Upper lobe of left lung (tissue), 6 donors: Measurements from ENCODE around the gene COBL. TPM values are rescaled to one million over a fixed set of nuclear protein-coding genes. Genes with fewer than 3 reads are reported as not detected.

ENCODE experiments used
- ATAC-seq, 2 donors: fragments of 200-7000 bp; cut with Tn5 transposase; one replicate each; pipeline ENCODE4 v1.9.1; 2022; ENCODE audit warnings: mild to moderate bottlenecking in 2 of 2, moderate library complexity in 2 of 2; ENCODE audit not compliant: low FRiP score in 2 of 2
- DNase-seq, 2 donors: peaks; one replicate each; pipeline ENCODE4 v3.0.0-alpha.2; 2019 to 2020
- H3K27ac ChIP-seq, 4 donors: fragments of 200-600 bp; sonication (generic); one replicate each; pipeline ENCODE4 v1.5.1; 2016 to 2019
- H3K27me3 ChIP-seq, 4 donors: fragments of 200-600 bp; sonication (generic); one replicate each; pipeline ENCODE4 v1.5.1; 2017 to 2019
- H3K36me3 ChIP-seq, 4 donors: fragments of 200-600 bp; sonication (generic); one replicate each; pipeline ENCODE4 v1.5.1; 2016 to 2019
- H3K4me1 ChIP-seq, 4 donors: fragments of 200-600 bp; sonication (generic); one replicate each; pipeline ENCODE4 v1.5.1; 2018 to 2019
- H3K4me3 ChIP-seq, 4 donors: fragments of 200-600 bp; sonication (generic); one replicate each; pipeline ENCODE4 v1.5.1; 2017 to 2019; ENCODE audit warnings: mild to moderate bottlenecking in 2 of 4, moderate library complexity in 1 of 4
- H3K9me3 ChIP-seq, 4 donors: fragments of 200-600 bp; sonication (generic); one replicate each; pipeline ENCODE4 v1.5.1; 2018 to 2019
- CTCF ChIP-seq, 6 experiments: fragments of 450-650 bp in 4 of 6; fragments of 200-600 bp in 2 of 6; sonication (generic) in 2 of 6; IDR thresholded peaks; one replicate each; pipeline ENCODE4 v1.5.1; 2016 to 2019; ENCODE audit warnings: antibody characterized with exemption in 6 of 6
- EP300 ChIP-seq, 4 donors: sonication (generic); formaldehyde crosslinking; IDR thresholded peaks; one replicate each; pipeline ENCODE4 v1.5.1; 2017; ENCODE audit warnings: antibody characterized with exemption in 4 of 4, control low read depth in 2 of 4
- POLR2A ChIP-seq, 4 donors: fragments of 450-650 bp; IDR thresholded peaks; one replicate each; pipeline ENCODE4 v1.5.1; 2016 to 2017; ENCODE audit warnings: antibody characterized with exemption in 4 of 4, mild to moderate bottlenecking in 2 of 4
- POLR2AphosphoS5 ChIP-seq, 2 donors: sonication (generic); formaldehyde crosslinking; IDR thresholded peaks; one replicate each; pipeline ENCODE4 v1.5.1; 2017; ENCODE audit warnings: antibody characterized with exemption in 2 of 2
- WGBS, 2 donors: methylation state at CpG; one replicate each; pipeline ENCODE4 v1.1.5; 2017 to 2018; 5-methylcytosine and 5-hydroxymethylcytosine counted together
- total RNA-seq, 6 donors: library from RNA; depleted of rRNA in 4 of 6; stranded (reverse); fragments of >200 nt in 4 of 6; gene quantifications; one replicate each; pipeline versions ENCODE4 v1.1.0 to v1.2.1, GENCODE V29; 2016 to 2021
- donor health status: DM: no; HTN: no; CAD: no; lungs with moderate emphysema.
- donor health status: DM: no; HTN: yes; CAD: no; lungs with severe emphysema.

Gene COBL
- total RNA-seq, 6 donors from 2014 or later: 27.0 to 54.7 (median 36.8) TPM

- no peak for DNase-seq
- 60 to 78% methylated on average over 1 to 2 of the region's 2 CpGs for WGBS, 2 donors
- H3K4me1 ChIP-seq: no peaks in the 10 kb centered on the region
- TF ChIP-seq EP300 (IDR thresholded peaks at IDR 0.05) (no peak), POLR2A (IDR thresholded peaks at IDR 0.05) (no peak), POLR2AphosphoS5 (IDR thresholded peaks at IDR 0.05) (no peak), CTCF (IDR thresholded peaks at IDR 0.05) (no peak)
- ATAC-seq: no peak
- H3K9me3 ChIP-seq: no peaks in the 10 kb centered on the region
- no peaks in the 10 kb centered on the region for H3K36me3 ChIP-seq
- no peak overlapping the region for H3K4me3 ChIP-seq
- H3K27ac ChIP-seq: no peak overlapping the region
- H3K27me3 ChIP-seq: no peaks in the 10 kb centered on the region
These were observed 334.0 kb downstream of the COBL start for GRCh38 chr7:50982626-50983025.

- no peak for DNase-seq
- no peaks in the 10 kb centered on the region for H3K4me1 ChIP-seq
- no peak for ATAC-seq
- no peaks in the 10 kb centered on the region for H3K9me3 ChIP-seq
- H3K36me3 ChIP-seq: no peaks in the 10 kb centered on the region
- TF ChIP-seq POLR2AphosphoS5 (IDR thresholded peaks at IDR 0.05) (no peak), EP300 (IDR thresholded peaks at IDR 0.05) (no peak)
- H3K27ac ChIP-seq: no peak overlapping the region
- 92 to 93% methylated on average over 6 of the region's 6 CpGs for WGBS, 2 donors
- H3K4me3 ChIP-seq: no peak overlapping the region
- no peaks in the 10 kb centered on the region for H3K27me3 ChIP-seq
These were observed 334.9 kb downstream of the COBL start for GRCh38 chr7:50981743-50982142.

GRCh38 chr7:50980411-50980810, 336.2 kb downstream of the COBL start:
- WGBS, 2 donors: 93 to 95% methylated on average over 3 of the region's 3 CpGs
- no peaks in the 10 kb centered on the region for H3K27me3 ChIP-seq
- no peaks in the 10 kb centered on the region for H3K4me1 ChIP-seq
- DNase-seq (no peak), ATAC-seq (no peak)
- H3K27ac ChIP-seq: no peak overlapping the region
- H3K4me3 ChIP-seq: no peak overlapping the region
- no peaks in the 10 kb centered on the region for H3K9me3 ChIP-seq
- TF ChIP-seq POLR2AphosphoS5 (IDR thresholded peaks at IDR 0.05): no peak
- TF ChIP-seq CTCF (IDR thresholded peaks at IDR 0.05): no peak
- no peaks in the 10 kb centered on the region for H3K36me3 ChIP-seq

- Histone ChIP-seq H3K4me3 (no peak overlapping the region), H3K9me3 (no peaks in the 10 kb centered on the region), H3K27me3 (no peaks in the 10 kb centered on the region), H3K36me3 (no peaks in the 10 kb centered on the region), H3K4me1 (no peaks in the 10 kb centered on the region), H3K27ac (no peak overlapping the region)
- WGBS, 2 donors: 79 to 82% methylated on average over 2 of the region's 2 CpGs
- TF ChIP-seq POLR2A (IDR thresholded peaks at IDR 0.05) (no peak), EP300 (IDR thresholded peaks at IDR 0.05) (no peak), POLR2AphosphoS5 (IDR thresholded peaks at IDR 0.05) (no peak), CTCF (IDR thresholded peaks at IDR 0.05) (no peak)
- DNase-seq: no peak
- ATAC-seq: no peak
These were observed 337.9 kb downstream of the COBL start for GRCh38 chr7:50978633-50979215.

- H3K36me3 ChIP-seq: no peaks in the 10 kb centered on the region
- H3K9me3 ChIP-seq: no peaks in the 10 kb centered on the region
- TF ChIP-seq POLR2A (IDR thresholded peaks at IDR 0.05): no peak
- no peak for TF ChIP-seq CTCF (IDR thresholded peaks at IDR 0.05)
- TF ChIP-seq POLR2AphosphoS5 (IDR thresholded peaks at IDR 0.05): no peak
- TF ChIP-seq EP300 (IDR thresholded peaks at IDR 0.05): no peak
- no peaks in the 10 kb centered on the region for H3K27me3 ChIP-seq
- DNase-seq: no peak
- no peak for ATAC-seq
- no peak overlapping the region for H3K4me3 ChIP-seq
- H3K27ac ChIP-seq: no peak overlapping the region
- H3K4me1 ChIP-seq: no peaks in the 10 kb centered on the region
- WGBS, 2 donors: 88 to 97% methylated on average over 1 of the region's 1 CpG
These were observed 339.2 kb downstream of the COBL start for GRCh38 chr7:50977421-50977820.
